Loucy (cell line): Measurements from ENCODE around the gene CRACDL.

ENCODE experiments used
- H2AFZ ChIP-seq: fragments of 200-600 bp; sonication (generic); 2 replicates; pipeline ENCODE4 v1.6.0; 2016; ENCODE audit warnings: antibody characterized with exemption, mild to moderate bottlenecking, low read length, moderate library complexity
- H3F3A ChIP-seq: fragments of 200-600 bp; 2 replicates; pipeline ENCODE4 v1.6.0; 2016; ENCODE audit warnings: antibody characterized with exemption, low read depth, mild to moderate bottlenecking
- H3K27me3 ChIP-seq: fragments of 200-600 bp; sonication (generic); 2 replicates; pipeline ENCODE4 v1.6.1; 2014; ENCODE audit warnings: low read length, mild to moderate bottlenecking; ENCODE audit not compliant: insufficient read depth, poor library complexity, severe bottlenecking
- H3K36me3 ChIP-seq: fragments of 200-600 bp; sonication (generic); 2 replicates; pipeline ENCODE4 v1.6.1; 2016; ENCODE audit warnings: low read length; ENCODE audit not compliant: insufficient read depth
- H3K4me1 ChIP-seq: fragments of 200-600 bp; sonication (generic); 2 replicates; pipeline ENCODE4 v1.5.1; 2014; ENCODE audit warnings: low read length, mild to moderate bottlenecking; ENCODE audit not compliant: insufficient read depth, poor library complexity, severe bottlenecking
- H3K4me2 ChIP-seq: fragments of 200-600 bp; sonication (generic); 2 replicates; pipeline ENCODE4 v1.6.0; 2014; ENCODE audit warnings: antibody characterized with exemption, low read length, low read depth, mild to moderate bottlenecking; ENCODE audit not compliant: poor library complexity, severe bottlenecking
- H3K4me3 ChIP-seq: fragments of 200-600 bp; sonication (generic); 2 replicates; pipeline ENCODE4 v1.5.1; 2014; ENCODE audit warnings: low read length, mild to moderate bottlenecking, mixed read lengths; ENCODE audit not compliant: poor library complexity, severe bottlenecking
- H3K79me2 ChIP-seq: fragments of 200-600 bp; sonication (generic); 2 replicates; pipeline ENCODE4 v1.6.1; 2014; ENCODE audit warnings: low read length; ENCODE audit not compliant: insufficient read depth
- H3K9ac ChIP-seq: fragments of 200-600 bp; sonication (generic); 2 replicates; pipeline ENCODE4 v1.6.0; 2014; ENCODE audit warnings: mild to moderate bottlenecking, low read depth, low read length, moderate library complexity; ENCODE audit not compliant: poor library complexity, severe bottlenecking
- H3K9me2 ChIP-seq: fragments of 200-600 bp; sonication (generic); replicated peaks from 2 replicates; pipeline ENCODE4 v1.6.1; 2016; ENCODE audit warnings: low read depth, low read length, mixed read lengths
- H3K9me3 ChIP-seq: fragments of 200-600 bp; sonication (generic); 2 replicates; pipeline ENCODE4 v1.6.1; 2014; ENCODE audit warnings: mild to moderate bottlenecking, antibody characterized with exemption, low read length, low read depth; ENCODE audit not compliant: insufficient read depth
- H4K20me1 ChIP-seq: fragments of 200-600 bp; sonication (generic); 2 replicates; pipeline ENCODE4 v1.6.0; 2014; ENCODE audit warnings: antibody characterized with exemption, low read length, mild to moderate bottlenecking; ENCODE audit not compliant: insufficient read depth, poor library complexity, severe bottlenecking
- EZH2phosphoT487 ChIP-seq: fragments of 200-600 bp; IDR thresholded peaks from 2 replicates; pipeline ENCODE4 v1.6.1; 2018; ENCODE audit warnings: antibody characterized with exemption, mild to moderate bottlenecking, moderate library complexity, borderline replicate concordance
- TF ChIP-seq, protein P1 (sequence below): fragments of 200-600 bp; sonication (generic); conservative IDR thresholded peaks from 2 replicates; pipeline ENCODE4 v1.5.1; 2014; ENCODE audit warnings: mild to moderate bottlenecking, antibody characterized with exemption, low read length

The CRACDL gene

DNA sequence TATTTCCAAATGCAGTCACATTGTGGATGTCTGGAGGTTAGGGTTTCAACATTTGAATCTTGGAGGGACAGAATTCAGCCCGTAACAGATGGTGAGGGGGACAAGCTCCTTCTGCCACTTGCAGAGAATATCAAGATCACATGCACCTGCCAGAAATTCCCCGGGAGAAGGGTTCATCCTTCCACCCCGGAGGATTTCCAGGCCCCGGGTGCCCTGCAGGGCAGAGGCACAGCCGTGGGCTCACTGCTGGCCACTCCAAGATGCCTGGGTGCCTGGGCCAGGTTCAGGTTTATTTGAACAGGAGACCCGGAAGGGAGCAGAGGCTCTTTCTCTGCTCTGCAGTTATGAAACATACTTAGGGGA, 166.9 kb downstream of the CRACDL start:
- H4K20me1 ChIP-seq = no peaks in the 10 kb centered on the region
- no peaks in the 10 kb centered on the region for H3K9me3 ChIP-seq
- H3K9ac ChIP-seq = no peak overlapping the region
- H3F3A ChIP-seq = 0 out of 2 replicates have a peak, but pooled peaks cover 11% of the 10 kb centered on the region
- no peaks in the 10 kb centered on the region for H3K79me2 ChIP-seq
- no peaks in the 10 kb centered on the region for H3K27me3 ChIP-seq
- no peak overlapping the region for H2AFZ ChIP-seq
- H3K36me3 ChIP-seq = no peaks in the 10 kb centered on the region
- TF ChIP-seq, protein P1, sequence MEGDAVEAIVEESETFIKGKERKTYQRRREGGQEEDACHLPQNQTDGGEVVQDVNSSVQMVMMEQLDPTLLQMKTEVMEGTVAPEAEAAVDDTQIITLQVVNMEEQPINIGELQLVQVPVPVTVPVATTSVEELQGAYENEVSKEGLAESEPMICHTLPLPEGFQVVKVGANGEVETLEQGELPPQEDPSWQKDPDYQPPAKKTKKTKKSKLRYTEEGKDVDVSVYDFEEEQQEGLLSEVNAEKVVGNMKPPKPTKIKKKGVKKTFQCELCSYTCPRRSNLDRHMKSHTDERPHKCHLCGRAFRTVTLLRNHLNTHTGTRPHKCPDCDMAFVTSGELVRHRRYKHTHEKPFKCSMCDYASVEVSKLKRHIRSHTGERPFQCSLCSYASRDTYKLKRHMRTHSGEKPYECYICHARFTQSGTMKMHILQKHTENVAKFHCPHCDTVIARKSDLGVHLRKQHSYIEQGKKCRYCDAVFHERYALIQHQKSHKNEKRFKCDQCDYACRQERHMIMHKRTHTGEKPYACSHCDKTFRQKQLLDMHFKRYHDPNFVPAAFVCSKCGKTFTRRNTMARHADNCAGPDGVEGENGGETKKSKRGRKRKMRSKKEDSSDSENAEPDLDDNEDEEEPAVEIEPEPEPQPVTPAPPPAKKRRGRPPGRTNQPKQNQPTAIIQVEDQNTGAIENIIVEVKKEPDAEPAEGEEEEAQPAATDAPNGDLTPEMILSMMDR = no peak
- TF ChIP-seq EZH2phosphoT487 = no peak
- peaks cover 72% of the 10 kb centered on the region for H3K4me1 ChIP-seq
- H3K9me2 ChIP-seq = no peaks in the 10 kb centered on the region
- peak overlapping the region; percentile 50 for H3K4me2 ChIP-seq
- no peak overlapping the region for H3K4me3 ChIP-seq

DNA sequence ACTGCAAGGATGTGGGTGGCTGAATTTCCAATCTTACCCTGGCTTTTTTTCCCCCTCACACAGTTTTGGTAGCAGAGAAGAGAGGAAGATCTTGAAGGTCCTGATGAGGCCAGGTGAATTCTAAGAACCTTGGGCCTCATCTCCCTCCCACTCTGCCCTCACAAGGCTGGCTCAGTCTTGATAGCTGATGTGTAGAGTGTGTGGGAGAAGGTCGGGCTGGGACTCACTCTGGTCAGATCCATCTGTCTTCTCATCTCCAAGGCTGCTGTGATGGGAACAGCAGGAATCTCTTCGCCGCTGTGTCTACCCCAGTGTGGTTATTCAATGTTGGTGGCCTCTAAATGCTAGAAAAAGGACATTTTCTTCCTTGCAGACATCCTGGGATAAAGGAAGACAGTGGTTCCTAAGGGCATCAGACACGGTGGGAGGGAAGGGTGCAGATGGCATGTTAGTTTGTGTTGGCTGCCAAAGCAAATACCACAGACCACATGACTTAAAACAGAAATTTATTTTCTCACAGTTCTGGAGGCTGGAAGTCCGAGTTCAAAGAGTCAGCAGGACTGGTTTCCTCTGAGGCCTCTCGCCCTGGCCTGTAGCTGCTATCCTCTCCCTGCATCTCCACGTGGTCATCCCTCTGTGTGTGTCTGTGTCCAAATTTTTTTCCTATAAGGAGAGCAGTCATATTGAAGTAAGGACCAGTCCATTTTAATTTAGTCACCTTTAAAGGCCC, 167.5 kb downstream of the CRACDL start:
- Histone ChIP-seq H3K9me3 (no peaks in the 10 kb centered on the region), H3K4me3 (no peak overlapping the region), H3K9ac (peak overlapping the region; percentile 3), H3K79me2 (no peaks in the 10 kb centered on the region), H3K4me2 (peak overlapping the region; percentile 50), H3K9me2 (no peaks in the 10 kb centered on the region), H3K36me3 (no peaks in the 10 kb centered on the region), H3K4me1 (peaks cover 77% of the 10 kb centered on the region), H2AFZ (no peak overlapping the region), H3F3A (0 out of 2 replicates have a peak, but pooled peaks cover 11% of the 10 kb centered on the region), H3K27me3 (no peaks in the 10 kb centered on the region), H4K20me1 (no peaks in the 10 kb centered on the region)
- TF ChIP-seq, protein P1 = no peak
- TF ChIP-seq EZH2phosphoT487 = no peak

DNA sequence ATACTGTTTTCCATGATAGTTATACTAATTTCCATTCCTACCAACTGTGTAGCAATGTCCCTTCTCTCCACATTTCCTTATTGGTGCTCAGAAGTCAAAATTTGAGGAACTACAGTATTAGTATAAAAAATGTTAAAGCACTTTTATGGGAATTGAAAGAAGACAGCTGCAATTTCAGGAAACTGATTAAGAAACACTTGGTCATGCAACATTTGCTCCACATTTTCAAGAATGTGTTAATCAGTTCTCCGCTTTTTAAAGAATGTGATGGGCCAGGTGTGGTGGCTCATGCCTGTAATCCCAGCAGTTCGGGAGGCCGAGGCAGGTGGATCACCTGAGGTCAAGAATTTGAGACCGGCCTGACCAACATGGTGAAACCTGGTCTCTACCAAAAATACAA, 171.5 kb downstream of the CRACDL start:
- no peak overlapping the region for H3K4me2 ChIP-seq
- H3K4me3 ChIP-seq = no peak overlapping the region
- peaks cover 52% of the 10 kb centered on the region for H3K4me1 ChIP-seq
- no peak overlapping the region for H3K9ac ChIP-seq
- H3K27me3 ChIP-seq = no peaks in the 10 kb centered on the region
- no peaks in the 10 kb centered on the region for H4K20me1 ChIP-seq
- no peak for TF ChIP-seq EZH2phosphoT487
- TF ChIP-seq, protein P1 = no peak
- H3K36me3 ChIP-seq = no peaks in the 10 kb centered on the region
- H2AFZ ChIP-seq = no peak overlapping the region
- H3F3A ChIP-seq = 0 out of 2 replicates have a peak, but pooled peaks cover 5% of the 10 kb centered on the region
- H3K9me2 ChIP-seq = no peaks in the 10 kb centered on the region
- no peaks in the 10 kb centered on the region for H3K9me3 ChIP-seq
- H3K79me2 ChIP-seq = no peaks in the 10 kb centered on the region
